Measurements from ENCODE around the gene VAV2. TPM values are rescaled to one million over a fixed set of nuclear protein-coding genes. Genes with fewer than 3 reads are reported as not detected.
"Not testable (repeated sequence)": the region's sequence is repeated elsewhere in the genome, so short reads cannot be mapped to it uniquely, and the experiment has no call there.

VAV2 gene
- total and polyA plus RNA-seq, 2 of the 4 experiments (the other 2 are of a cell fraction), result 10.8 to 13.4 TPM

- Histone ChIP-seq H3K27ac (ENCODE audit: insufficient read depth, low read length) (no peak overlapping the region), H4K5ac (ENCODE audit: low read depth, low read length) (no peak overlapping the region), H2BK5ac (ENCODE audit: low read depth, low read length, poor library complexity, severe bottlenecking) (no peak overlapping the region), H3K4me2 (ENCODE audit: low read depth, low read length) (no peak overlapping the region), H2AFZ (replicated peaks; ENCODE audit: low read length, poor library complexity) (no peak overlapping the region), H4K8ac (ENCODE audit: low read depth in 2 of 2, low read length in 2 of 2) (no peak overlapping the region), H3K36me3 (ENCODE audit: control insufficient read depth, insufficient read depth, low read length) (peaks cover 2% of the 10 kb centered on the region), H3K23ac (ENCODE audit: low read depth, low read length) (no peak overlapping the region), H4K91ac (ENCODE audit: insufficient read depth, low read depth, low read length) (no peak overlapping the region), H3K9me3 (ENCODE audit: control insufficient read depth, insufficient read depth, low read length) (no peaks in the 10 kb centered on the region), H3K14ac (replicated peaks; ENCODE audit: low read depth, low read length) (no peak overlapping the region), H2BK20ac (ENCODE audit: low read depth, low read length) (no peak overlapping the region), H2BK120ac (ENCODE audit: low read depth, low read length) (no peak overlapping the region), H2AK5ac (ENCODE audit: low read depth, low read length) (no peak overlapping the region), H2AK9ac (replicated peaks; ENCODE audit: low read depth, low read length, poor library complexity) (peak overlapping the region; percentile 51), H3K4ac (ENCODE audit: low read depth, low read length) (no peak overlapping the region), H3K4me3 (ENCODE audit: insufficient read depth, low read depth, low read length) (no peak overlapping the region), H3K9me1 (ENCODE audit: insufficient read depth, low read length) (0 out of 2 replicates have a peak, but pooled peaks cover 2% of the 10 kb centered on the region), H3K4me1 (ENCODE audit: control insufficient read depth, insufficient read depth, low read length) (no peaks in the 10 kb centered on the region; the same call in 1 of the 2 replicates), H2BK15ac (ENCODE audit: low read depth, low read length) (no peak overlapping the region), H3K9ac (ENCODE audit: low read depth, low read length) (no peak overlapping the region), H3K56ac (ENCODE audit: extremely low read depth, insufficient read depth, low read length) (no peak overlapping the region), H4K20me1 (ENCODE audit: insufficient read depth, low read length) (peaks cover 13% of the 10 kb centered on the region), H3K27me3 (ENCODE audit: control insufficient read depth, insufficient read depth, low read length) (no peaks in the 10 kb centered on the region), H3K18ac (ENCODE audit: low read depth, low read length) (no peak overlapping the region), H3K79me1 (ENCODE audit: low read depth in 1 of 2, low read length in 2 of 2) (peaks cover 6 to 48% of the 10 kb centered on the region in 2 experiments)
- intact Hi-C loops (cut with micrococcal nuclease), result no loop called here
- TF ChIP-seq MAFK (IDR thresholded peaks at IDR 0.05; ENCODE audit: low read depth, low read length), result no peak
- ChIA-PET CTCF (no interaction called here), POLR2A (ENCODE audit: unreplicated experiment) (no interaction called here)
- 40% methylated on average over 1 of the region's 7 CpGs; no CpG with 5 or more reads in 1 of the 2 experiments for WGBS, 2 experiments (ENCODE audit: extremely low coverage in 2 of 2, insufficient read length in 1 of 2)
- BruUV-seq (replicated peaks), result no TSS peak
- DNase-seq, result no peak
- in situ Hi-C loops (cut with MboI; ENCODE audit: low sequenced_read_pairs), result no loop called here
- ATAC-seq (ENCODE audit: low read depth), result peak; percentile 17; the same call in 1 of the 2 replicates
- dilution Hi-C loops (cut with HindIII; ENCODE audit: low sequenced_read_pairs, unreplicated experiment), result no loop called here
Observed at GRCh38 chr9:133897675-133898074, 94.4 kb downstream of the VAV2 start.

DNA sequence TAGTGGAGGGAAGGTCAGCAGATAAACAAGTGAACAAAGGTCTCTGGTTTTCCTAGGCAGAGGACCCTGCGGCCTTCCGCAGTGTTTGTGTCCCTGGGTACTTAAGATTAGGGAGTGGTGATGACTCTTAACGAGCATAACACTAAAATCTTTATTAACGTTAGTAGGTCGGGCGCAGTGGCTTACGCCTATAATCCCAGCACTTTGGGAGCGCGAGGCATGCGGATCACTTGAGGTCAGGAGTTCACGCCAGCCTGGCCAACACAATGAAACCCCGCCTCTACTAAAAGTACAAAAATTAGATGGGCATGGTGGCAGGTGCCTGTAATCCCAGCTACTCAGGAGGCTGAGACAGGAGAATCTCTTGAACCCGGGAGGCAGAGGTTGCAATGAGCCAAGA is 96.1 kb downstream of the VAV2 start:
- dilution Hi-C loops (cut with HindIII; ENCODE audit: low sequenced_read_pairs, unreplicated experiment); DNase-seq; H3K4ac ChIP-seq (ENCODE audit: low read depth, low read length); CTCF ChIA-PET; H2BK120ac ChIP-seq (ENCODE audit: low read depth, low read length); H3K9me3 ChIP-seq (ENCODE audit: control insufficient read depth, insufficient read depth, low read length); ATAC-seq (ENCODE audit: low read depth); H3K36me3 ChIP-seq (ENCODE audit: control insufficient read depth, insufficient read depth, low read length); H3K9me1 ChIP-seq (ENCODE audit: insufficient read depth, low read length); H4K5ac ChIP-seq (ENCODE audit: low read depth, low read length); H3K27me3 ChIP-seq (ENCODE audit: control insufficient read depth, insufficient read depth, low read length); H3K4me2 ChIP-seq (ENCODE audit: low read depth, low read length); H2BK15ac ChIP-seq (ENCODE audit: low read depth, low read length); H2BK20ac ChIP-seq (ENCODE audit: low read depth, low read length); H2AK5ac ChIP-seq (ENCODE audit: low read depth, low read length); H3K56ac ChIP-seq (ENCODE audit: extremely low read depth, insufficient read depth, low read length); intact Hi-C loops (cut with micrococcal nuclease); H2BK5ac ChIP-seq (ENCODE audit: low read depth, low read length, poor library complexity, severe bottlenecking); H3K27ac ChIP-seq (ENCODE audit: insufficient read depth, low read length); BruUV-seq (replicated peaks); H2AFZ ChIP-seq (replicated peaks; ENCODE audit: low read length, poor library complexity); in situ Hi-C loops (cut with MboI; ENCODE audit: low sequenced_read_pairs); POLR2A ChIA-PET (ENCODE audit: unreplicated experiment); H3K4me1 ChIP-seq (ENCODE audit: control insufficient read depth, insufficient read depth, low read length); H3K23ac ChIP-seq (ENCODE audit: low read depth, low read length); H3K4me3 ChIP-seq (ENCODE audit: insufficient read depth, low read depth, low read length); H4K20me1 ChIP-seq (ENCODE audit: insufficient read depth, low read length); H3K14ac ChIP-seq (replicated peaks; ENCODE audit: low read depth, low read length); H3K9ac ChIP-seq (ENCODE audit: low read depth, low read length); H3K18ac ChIP-seq (ENCODE audit: low read depth, low read length); H4K91ac ChIP-seq (ENCODE audit: insufficient read depth, low read depth, low read length); H4K8ac ChIP-seq (ENCODE audit: low read depth in 2 of 2, low read length in 2 of 2); H2AK9ac ChIP-seq (replicated peaks; ENCODE audit: low read depth, low read length, poor library complexity): not testable (repeated sequence)
- WGBS, 2 experiments (ENCODE audit: extremely low coverage in 2 of 2, insufficient read length in 1 of 2), result no CpG with 5 or more reads among the region's 13 CpGs
- peaks cover 6 to 40% of the 10 kb centered on the region in 2 experiments for H3K79me1 ChIP-seq (ENCODE audit: low read depth in 1 of 2, low read length in 2 of 2)
